GM12801 (cell line): Measurements from ENCODE around the gene OVOL2.

Source experiments
- CTCF ChIP-seq: IDR thresholded peaks from one replicate; pipeline ENCODE4 v1.5.1; 2011; ENCODE audit warnings: control low read depth; ENCODE audit not compliant: insufficient read length; ENCODE audit errors: extremely low read depth

The OVOL2 gene

GRCh38 chr20:18050628-18051027 lies 7.1 kb downstream of the OVOL2 start:
- no peak for TF ChIP-seq CTCF

- TF ChIP-seq CTCF, result no peak
Measured at GRCh38 chr20:18048176-18048575, 9.5 kb downstream of the OVOL2 start.

- TF ChIP-seq CTCF, result no peak
Measured at GRCh38 chr20:18046535-18046934, 11.2 kb downstream of the OVOL2 start.

GRCh38 chr20:18042229-18042628 lies 15.5 kb downstream of the OVOL2 start:
- TF ChIP-seq CTCF, result no peak

GRCh38 chr20:18041462-18041861 lies 16.3 kb downstream of the OVOL2 start:
- TF ChIP-seq CTCF, result no peak

- no peak for TF ChIP-seq CTCF
Measured at GRCh38 chr20:18039063-18039462, 18.7 kb downstream of the OVOL2 start.

GRCh38 chr20:18034039-18034438 lies 23.7 kb downstream of the OVOL2 start:
- TF ChIP-seq CTCF, result no peak
